A673 (cell line): ENCODE results near the gene MTF1.

Source experiments
- CTCF ChIP-seq: fragments of 300-800, 200-600 bp; sonication (generic); conservative IDR thresholded peaks from 2 replicates; pipeline ENCODE4 v1.5.1; 2017; ENCODE audit warnings: low read depth, mild to moderate bottlenecking, antibody characterized with exemption, low read length, moderate library complexity, mixed read lengths
- EZH2 ChIP-seq: fragments of 200-600 bp; sonication (generic); IDR thresholded peaks from 2 replicates; pipeline ENCODE4 v1.6.1; 2017; ENCODE audit warnings: borderline replicate concordance, low read depth, mild to moderate bottlenecking, mixed read lengths, antibody characterized with exemption, low read length; ENCODE audit not compliant: poor library complexity, severe bottlenecking

GRCh38 chr1:37862330-37862729 is 2.9 kb upstream of the MTF1 start:
- TF ChIP-seq CTCF (no peak), EZH2 (no peak)
